Renal cortical epithelial cell (primary cell): ENCODE results near the gene ZNF668. TPM values are rescaled to one million over a fixed set of nuclear protein-coding genes. Genes with fewer than 3 reads are reported as not detected.
"Not testable (repeated sequence)": the region's sequence is repeated elsewhere in the genome, so short reads cannot be mapped to it uniquely, and the experiment has no call there.

Source experiments
- DNase-seq: peaks from one replicate; pipeline ENCODE4 v3.0.0-alpha.2; 2011; ENCODE audit warnings: low read depth
- total RNA-seq: library from RNA; depleted of rRNA; stranded (reverse); fragments of >200 nt; gene quantifications from 2 replicates; pipeline ENCODE4 v1.2.3, GENCODE V29; 2014

Gene ZNF668
- total RNA-seq, 1 donor from 2014 or later: 7.7 TPM

DNA sequence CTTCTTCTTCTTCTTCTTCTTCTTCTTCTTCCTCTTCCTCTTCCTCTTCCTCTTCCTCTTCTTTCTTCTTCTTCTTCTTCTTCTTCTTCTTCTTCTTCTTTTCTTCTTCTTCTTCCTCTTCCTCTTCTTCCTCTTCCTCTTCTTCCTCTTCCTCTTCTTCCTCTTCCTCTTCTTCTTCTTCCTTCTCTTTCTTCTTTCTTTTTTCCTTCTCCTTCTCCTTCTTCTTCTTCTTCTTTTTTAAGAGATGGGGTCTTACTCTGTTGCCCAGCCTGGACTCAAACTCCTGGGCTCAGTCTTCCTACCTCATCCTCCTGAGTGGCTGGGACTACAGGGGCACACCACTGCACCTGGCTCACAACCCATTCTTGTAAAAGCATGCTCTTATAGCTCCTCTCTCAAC is 60.7 kb downstream of the ZNF668 start:
- DNase-seq: not testable (repeated sequence)

GRCh38 chr16:31011815-31012214 is 62.2 kb downstream of the ZNF668 start:
- DNase-seq: not testable (repeated sequence)

Other genes starting within 250 kb of the ZNF668 start
- 21.7 and 29.0 TPM in 2 replicates for gene BCL7C, start 180.2 kb downstream of the ZNF668 start, total RNA-seq
- gene CTF1, start 177.6 kb downstream of the ZNF668 start, total RNA-seq: 2.1 and 4.7 TPM in 2 replicates
- gene FBXL19, start 150.7 kb downstream of the ZNF668 start, total RNA-seq: 25.7 and 34.3 TPM in 2 replicates
- 32.5 and 51.4 TPM in 2 replicates for gene ORAI3, start 125.2 kb downstream of the ZNF668 start, total RNA-seq
- gene SETD1A, start 116.5 kb downstream of the ZNF668 start, total RNA-seq: 1.0 and 7.6 TPM in 2 replicates
- gene HSD3B7, start 89.0 kb downstream of the ZNF668 start, total RNA-seq: 49.9 and 82.7 TPM in 2 replicates
- 0.80 TPM in 1 of 2 replicates, not detected in the other for gene STX1B, start 63.6 kb downstream of the ZNF668 start, total RNA-seq
- 24.5 and 35.0 TPM in 2 replicates for gene STX4, start 40.7 kb downstream of the ZNF668 start, total RNA-seq
- gene ZNF646, start 182 bp upstream of the ZNF668 start, total RNA-seq: 6.6 and 22.4 TPM in 2 replicates
- 0.52 and 1.9 TPM in 2 replicates for gene PRSS53, start 14.7 kb upstream of the ZNF668 start, total RNA-seq
- 89.1 and 128 TPM in 2 replicates for gene VKORC1, start 20.6 kb upstream of the ZNF668 start, total RNA-seq
- 13.9 and 44.5 TPM in 2 replicates for gene BCKDK, start 34.1 kb upstream of the ZNF668 start, total RNA-seq
- 33.5 and 45.1 TPM in 2 replicates for gene KAT8, start 43.4 kb upstream of the ZNF668 start, total RNA-seq
- gene PRSS8, start 61.5 kb upstream of the ZNF668 start, total RNA-seq: 3.8 and 17.7 TPM in 2 replicates
- gene PRSS36, start 75.8 kb upstream of the ZNF668 start, total RNA-seq: 0.55 and 2.3 TPM in 2 replicates
- 39.8 and 72.4 TPM in 2 replicates for gene FUS, start 105.9 kb upstream of the ZNF668 start, total RNA-seq
- 19.9 and 99.7 TPM in 2 replicates for gene PYCARD, start 128.5 kb upstream of the ZNF668 start, total RNA-seq
- gene TRIM72, start 139.9 kb upstream of the ZNF668 start, total RNA-seq: not detected in 2 replicates
- gene PYDC1, start 142.9 kb upstream of the ZNF668 start, total RNA-seq: not detected in 2 replicates
- 0.30 and 0.35 TPM in 2 replicates for gene ITGAM, start 185.7 kb upstream of the ZNF668 start, total RNA-seq